CD14-positive monocyte (primary cell): ENCODE data around the gene DLX6. TPM values are rescaled to one million over a fixed set of nuclear protein-coding genes. Genes with fewer than 3 reads are reported as not detected.

Source experiments
- DNase-seq, 3 donors: peaks; one replicate each; pipeline ENCODE4 v3.0.0-alpha.2; 2011 to 2022
- H2AFZ ChIP-seq: 2 replicates; pipeline ENCODE4 v1.6.0; 2012; ENCODE audit warnings: mild to moderate bottlenecking, low read depth, low read length, inconsistent platforms; ENCODE audit not compliant: insufficient read depth, poor library complexity, severe bottlenecking
- H3K27ac ChIP-seq, 2 donors: 1 replicate in 1 of 2; 2 replicates in 1 of 2; pipeline ENCODE4 v1.5.1; 2012 to 2013; ENCODE audit warnings: low read length in 2 of 2, control low read depth in 1 of 2, inconsistent platforms in 1 of 2, low read depth in 1 of 2, mild to moderate bottlenecking in 1 of 2
- H3K27me3 ChIP-seq, 2 donors: one replicate each; pipeline versions ENCODE4 v1.6.0 to v1.6.1; 2011 to 2013; ENCODE audit warnings: low read length in 2 of 2; ENCODE audit not compliant: control insufficient read depth in 2 of 2, insufficient read depth in 2 of 2
- H3K36me3 ChIP-seq, 2 donors: replicated peaks in 1 of 2; 1 replicate in 1 of 2; 2 replicates in 1 of 2; pipeline versions ENCODE4 v1.5.1 to v1.6.1; 2012 to 2013; ENCODE audit warnings: low read length in 2 of 2, control low read depth in 1 of 2, inconsistent platforms in 1 of 2, mild to moderate bottlenecking in 1 of 2; ENCODE audit not compliant: insufficient read depth in 2 of 2, control insufficient read depth in 1 of 2
- H3K4me1 ChIP-seq, 2 donors: 1 replicate in 1 of 2; 2 replicates in 1 of 2; pipeline versions ENCODE4 v1.5.1 to v1.6.1; 2012 to 2013; ENCODE audit warnings: low read length in 2 of 2, control low read depth in 1 of 2, inconsistent platforms in 1 of 2, mild to moderate bottlenecking in 1 of 2, moderate library complexity in 1 of 2; ENCODE audit not compliant: insufficient read depth in 2 of 2, control insufficient read depth in 1 of 2
- H3K4me2 ChIP-seq: replicated peaks from 2 replicates; pipeline ENCODE3; 2012; ENCODE audit warnings: low read length, moderate library complexity, mild to moderate bottlenecking; ENCODE audit not compliant: poor library complexity, severe bottlenecking; ENCODE audit errors: extremely low read depth
- H3K4me3 ChIP-seq, 3 experiments: fragments of 200-600 bp in 1 of 3; sonication (generic) in 1 of 3; replicated peaks in 1 of 3; 1 replicate in 2 of 3; 2 replicates in 1 of 3; pipeline ENCODE4 v1.5.1; 2011 to 2013; ENCODE audit warnings: low read length in 3 of 3, mild to moderate bottlenecking in 3 of 3, control low read depth in 2 of 3, low read depth in 2 of 3, inconsistent platforms in 1 of 3, moderate library complexity in 1 of 3
- H3K79me2 ChIP-seq: 2 replicates; pipeline ENCODE4 v1.6.0; 2012; ENCODE audit warnings: mild to moderate bottlenecking, control low read depth, inconsistent platforms, low read length, moderate library complexity; ENCODE audit not compliant: insufficient read depth
- H3K9ac ChIP-seq: 2 replicates; pipeline ENCODE4 v1.6.0; 2017; ENCODE audit warnings: low read length, mild to moderate bottlenecking; ENCODE audit not compliant: insufficient read depth, poor library complexity, severe bottlenecking
- H3K9me3 ChIP-seq, 2 donors: replicated peaks in 1 of 2; 1 replicate in 1 of 2; 2 replicates in 1 of 2; pipeline versions ENCODE4 v1.5.1 to v1.6.1; 2012 to 2013; ENCODE audit warnings: low read length in 2 of 2, control low read depth in 1 of 2; ENCODE audit not compliant: control insufficient read depth in 1 of 2, insufficient read depth in 1 of 2
- H4K20me1 ChIP-seq: 2 replicates; pipeline ENCODE4 v1.6.0; 2012; ENCODE audit warnings: mild to moderate bottlenecking, low read length, control low read depth, moderate library complexity; ENCODE audit not compliant: insufficient read depth
- H3K27ac Mint-ChIP-seq, 7 donors: one replicate each; pipeline ENCODE4 v1.8.0; 2020; ENCODE audit warnings: mild to moderate bottlenecking in 7 of 7, mixed read lengths in 7 of 7, moderate library complexity in 6 of 7, inconsistent platforms in 2 of 7
- H3K27me3 Mint-ChIP-seq, 3 donors: one replicate each; pipeline ENCODE4 v1.8.0; 2021 to 2022; ENCODE audit warnings: low read depth in 3 of 3, mild to moderate bottlenecking in 3 of 3, mixed read lengths in 3 of 3, moderate library complexity in 3 of 3, inconsistent platforms in 1 of 3
- H3K36me3 Mint-ChIP-seq, 2 donors: one replicate each; pipeline ENCODE4 v1.8.0; 2020; ENCODE audit warnings: mixed read lengths in 2 of 2, inconsistent platforms in 1 of 2, mild to moderate bottlenecking in 1 of 2
- H3K4me1 Mint-ChIP-seq: one replicate; pipeline ENCODE4 v1.8.0; 2020; ENCODE audit warnings: mild to moderate bottlenecking, mixed read lengths
- H3K4me3 Mint-ChIP-seq, 2 donors: one replicate each; pipeline ENCODE4 v1.8.0; 2020; ENCODE audit warnings: mild to moderate bottlenecking in 2 of 2, mixed read lengths in 2 of 2, moderate library complexity in 1 of 2
- H3K9me3 Mint-ChIP-seq, 7 donors: one replicate each; pipeline ENCODE4 v1.8.0; 2020 to 2022; ENCODE audit warnings: mixed read lengths in 7 of 7, mild to moderate bottlenecking in 6 of 7, moderate library complexity in 6 of 7, inconsistent platforms in 2 of 7
- WGBS: methylation state at CpG from one replicate; pipeline ENCODE4 v1.1.5; 2013; ENCODE audit warnings: missing lambda C conversion rate; ENCODE audit not compliant: insufficient coverage; 5-methylcytosine and 5-hydroxymethylcytosine counted together
- intact Hi-C, 2 donors: fragments of 100-400 bp; cut with micrococcal nuclease; formaldehyde crosslinking; loops; one replicate each; pipeline versions ENCODE4 v1.15.0 to v1.15.1; 2023
- polyA plus RNA-seq, 3 donors: library from polyadenylated mRNA; depleted of rRNA in 1 of 3; unstranded in 2 of 3; stranded (reverse) in 1 of 3; fragments of 300-500 nt in 2 of 3; fragments of >200 nt in 1 of 3; fragmentation: Illumina TruSeq in 2 of 3; gene quantifications; 1 replicate in 2 of 3; 2 replicates in 1 of 3; pipeline ENCODE4 v1.2.3, GENCODE V29; 2012 to 2021
- TF ChIP-seq, protein P1 (sequence below): fragments of 200-600 bp; IDR thresholded peaks from one replicate; pipeline ENCODE4 v1.8.0; 2022; ENCODE audit warnings: antibody characterized with exemption, mild to moderate bottlenecking

The DLX6 gene
- polyA plus RNA-seq, 3 donors = not detected

- Histone ChIP-seq H3K36me3 (no peaks in the 10 kb centered on the region), H4K20me1 (no peaks in the 10 kb centered on the region), H3K27me3 (peaks cover 89 to 99% of the 10 kb centered on the region in 2 donors), H3K9me3 (peaks cover 0 to 82% of the 10 kb centered on the region in 2 donors), H3K9ac (no peak overlapping the region), H3K27ac (no peak overlapping the region), H3K4me3 (no peak overlapping the region), H2AFZ (no peak overlapping the region), H3K4me1 (no peaks in the 10 kb centered on the region), H3K79me2 (no peaks in the 10 kb centered on the region), H3K4me2 (no peak overlapping the region)
- Mint-ChIP-seq H3K4me1 (peaks cover 13% of the 10 kb centered on the region), H3K4me3 (peak overlapping the region in 1 of 2 donors; percentile 79), H3K27me3 (peaks cover 95 to 99% (median 98%) of the 10 kb centered on the region in 3 donors), H3K27ac (no peak overlapping the region), H3K9me3 (peaks cover 0 to 36% (median 26%) of the 10 kb centered on the region in 7 donors), H3K36me3 (peaks cover 0 to 3% of the 10 kb centered on the region in 2 donors)
- no peak for DNase-seq
- 4% methylated on average over 32 of the region's 37 CpGs for WGBS
- TF ChIP-seq, protein P1, sequence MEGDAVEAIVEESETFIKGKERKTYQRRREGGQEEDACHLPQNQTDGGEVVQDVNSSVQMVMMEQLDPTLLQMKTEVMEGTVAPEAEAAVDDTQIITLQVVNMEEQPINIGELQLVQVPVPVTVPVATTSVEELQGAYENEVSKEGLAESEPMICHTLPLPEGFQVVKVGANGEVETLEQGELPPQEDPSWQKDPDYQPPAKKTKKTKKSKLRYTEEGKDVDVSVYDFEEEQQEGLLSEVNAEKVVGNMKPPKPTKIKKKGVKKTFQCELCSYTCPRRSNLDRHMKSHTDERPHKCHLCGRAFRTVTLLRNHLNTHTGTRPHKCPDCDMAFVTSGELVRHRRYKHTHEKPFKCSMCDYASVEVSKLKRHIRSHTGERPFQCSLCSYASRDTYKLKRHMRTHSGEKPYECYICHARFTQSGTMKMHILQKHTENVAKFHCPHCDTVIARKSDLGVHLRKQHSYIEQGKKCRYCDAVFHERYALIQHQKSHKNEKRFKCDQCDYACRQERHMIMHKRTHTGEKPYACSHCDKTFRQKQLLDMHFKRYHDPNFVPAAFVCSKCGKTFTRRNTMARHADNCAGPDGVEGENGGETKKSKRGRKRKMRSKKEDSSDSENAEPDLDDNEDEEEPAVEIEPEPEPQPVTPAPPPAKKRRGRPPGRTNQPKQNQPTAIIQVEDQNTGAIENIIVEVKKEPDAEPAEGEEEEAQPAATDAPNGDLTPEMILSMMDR = no peak
- intact Hi-C loops = no loop called here
These were observed 12.1 kb downstream of the DLX6 start for GRCh38 chr7:97017192-97018125.

DNA sequence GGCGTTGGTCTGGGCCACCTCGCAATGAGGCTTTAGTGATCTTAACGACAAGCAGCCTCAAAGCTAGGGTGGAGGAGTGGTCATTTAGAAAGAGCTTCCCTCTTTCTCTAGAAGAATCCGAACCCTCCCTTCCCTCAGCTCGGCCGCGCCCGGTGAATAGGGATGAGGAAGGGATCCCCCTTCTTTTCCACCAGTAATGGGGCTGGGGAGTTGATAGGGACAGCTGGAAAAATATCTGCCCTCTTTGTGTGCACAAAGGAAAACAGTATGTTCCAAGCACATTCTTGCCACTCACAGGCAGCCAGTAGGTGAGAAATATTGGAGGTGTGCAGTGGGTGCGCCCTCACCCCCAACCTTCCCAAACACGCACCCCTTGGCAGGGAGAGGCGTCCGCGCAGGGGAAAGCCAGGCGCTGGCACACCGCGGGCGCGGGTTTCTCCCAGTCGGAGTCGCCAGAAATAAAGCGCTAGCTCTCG lies 12.8 kb downstream of the DLX6 start:
- peaks cover 89 to 99% of the 10 kb centered on the region in 2 donors for H3K27me3 ChIP-seq
- peaks cover 0 to 34% (median 28%) of the 10 kb centered on the region in 7 donors for H3K9me3 Mint-ChIP-seq
- H3K4me1 ChIP-seq = no peaks in the 10 kb centered on the region
- H3K9ac ChIP-seq = no peak overlapping the region
- WGBS = no CpG with 5 or more reads among the region's 22 CpGs
- no peaks in the 10 kb centered on the region for H4K20me1 ChIP-seq
- H3K4me3 ChIP-seq = no peak overlapping the region
- H3K4me1 Mint-ChIP-seq = peaks cover 16% of the 10 kb centered on the region
- peak overlapping the region in 1 of 2 donors; percentile 79 for H3K4me3 Mint-ChIP-seq
- DNase-seq = no peak
- no peak overlapping the region for H3K4me2 ChIP-seq
- peaks cover 95 to 99% (median 98%) of the 10 kb centered on the region in 3 donors for H3K27me3 Mint-ChIP-seq
- H3K79me2 ChIP-seq = no peaks in the 10 kb centered on the region
- no peak overlapping the region for H2AFZ ChIP-seq
- TF ChIP-seq, protein P1 = no peak
- no peak overlapping the region for H3K27ac Mint-ChIP-seq
- peaks cover 0 to 80% of the 10 kb centered on the region in 2 donors for H3K9me3 ChIP-seq
- intact Hi-C loops = no loop called here
- H3K27ac ChIP-seq = no peak overlapping the region
- H3K36me3 ChIP-seq = no peaks in the 10 kb centered on the region
- peaks cover 0 to 3% of the 10 kb centered on the region in 2 donors for H3K36me3 Mint-ChIP-seq
